HepG2 (cell line): ENCODE data around the gene SDR39U1. TPM values are rescaled to one million over a fixed set of nuclear protein-coding genes. Genes with fewer than 3 reads are reported as not detected.

Source experiments
- ARHGAP35 ChIP-seq: sonication (generic); formaldehyde crosslinking; IDR thresholded peaks from 2 replicates; pipeline ENCODE4 v1.9.0; 2022; ENCODE audit warnings: mild to moderate bottlenecking, inconsistent platforms, moderate library complexity, missing genetic modification reagents, borderline replicate concordance
- CENPBD1 ChIP-seq: sonication (generic); formaldehyde crosslinking; IDR thresholded peaks from 2 replicates; pipeline ENCODE4 v1.8.0; 2022; ENCODE audit warnings: missing genetic modification reagents, low read depth, mild to moderate bottlenecking, borderline replicate concordance
- CHCHD3 ChIP-seq: sonication (generic); formaldehyde crosslinking; IDR thresholded peaks from 2 replicates; pipeline ENCODE4 v1.8.0; 2022; ENCODE audit warnings: mild to moderate bottlenecking, missing genetic modification reagents, moderate library complexity
- ELF4 ChIP-seq: sonication (generic); formaldehyde crosslinking; IDR thresholded peaks from 2 replicates; pipeline ENCODE4 v1.5.0; 2020; ENCODE audit warnings: missing genetic modification reagents, mild to moderate bottlenecking, moderate library complexity, borderline replicate concordance
- FOXO1 ChIP-seq: sonication (generic); formaldehyde crosslinking; IDR thresholded peaks from 2 replicates; pipeline ENCODE4 v1.4.0; 2020; ENCODE audit warnings: missing genetic modification reagents
- GABPA ChIP-seq, 2 experiments: IDR thresholded peaks; 2 replicates each; pipeline ENCODE4 v1.6.1; 2011 to 2016; ENCODE audit warnings: low read depth in 2 of 2, low read length in 1 of 2, missing biosample characterization in 1 of 2, missing genetic modification characterization in 1 of 2
- HHEX ChIP-seq: IDR thresholded peaks from 2 replicates; pipeline ENCODE4 v1.6.1; 2016; ENCODE audit warnings: control low read depth
- KLF15 ChIP-seq: sonication (generic); formaldehyde crosslinking; IDR thresholded peaks from 2 replicates; pipeline ENCODE4 v1.8.1; 2023; ENCODE audit warnings: borderline replicate concordance, mild to moderate bottlenecking, inconsistent platforms, missing genetic modification reagents, mixed read lengths
- MIER3 ChIP-seq: IDR thresholded peaks from 2 replicates; pipeline ENCODE4 v1.6.1; 2016; ENCODE audit warnings: missing compliant biosample characterization, borderline replicate concordance
- NFYC ChIP-seq: IDR thresholded peaks from 2 replicates; pipeline ENCODE4 v1.6.1; 2016; ENCODE audit warnings: missing genetic modification reagents, missing compliant biosample characterization
- ONECUT2 ChIP-seq: sonication (generic); formaldehyde crosslinking; IDR thresholded peaks from 2 replicates; pipeline ENCODE4 v1.4.0; 2020; ENCODE audit warnings: missing genetic modification reagents
- SKI ChIP-seq: fragments of 450-650 bp; IDR thresholded peaks from one replicate; pipeline ENCODE4 v1.6.1; 2018; ENCODE audit warnings: mild to moderate bottlenecking; ENCODE audit not compliant: partially characterized antibody
- ZBTB20 ChIP-seq: sonication (generic); formaldehyde crosslinking; IDR thresholded peaks from 2 replicates; pipeline ENCODE4 v1.8.1; 2023; ENCODE audit warnings: missing genetic modification reagents, low read depth, mild to moderate bottlenecking, borderline replicate concordance
- ZBTB43 ChIP-seq: sonication (generic); formaldehyde crosslinking; conservative IDR thresholded peaks from 2 replicates; pipeline ENCODE4 v1.4.0; 2020; ENCODE audit warnings: missing genetic modification reagents
- ZNF253 ChIP-seq: sonication (generic); formaldehyde crosslinking; IDR thresholded peaks from 2 replicates; pipeline ENCODE4 v1.8.0; 2022; ENCODE audit warnings: mild to moderate bottlenecking, missing genetic modification reagents, borderline replicate concordance
- ZNF34 ChIP-seq: sonication (generic); formaldehyde crosslinking; IDR thresholded peaks from 2 replicates; pipeline ENCODE4 v1.4.0; 2020; ENCODE audit warnings: mild to moderate bottlenecking, missing genetic modification reagents, borderline replicate concordance
- ZNF704 ChIP-seq: sonication (generic); formaldehyde crosslinking; IDR thresholded peaks from 2 replicates; pipeline ENCODE4 v1.8.1; 2023; ENCODE audit warnings: mild to moderate bottlenecking, inconsistent platforms, moderate library complexity, missing genetic modification reagents, borderline replicate concordance
- ZNF761 ChIP-seq: sonication (generic); formaldehyde crosslinking; conservative IDR thresholded peaks from 2 replicates; pipeline ENCODE4 v1.4.0; 2020; ENCODE audit warnings: mild to moderate bottlenecking, missing genetic modification reagents
- polyA plus RNA-seq, 8 experiments: library from polyadenylated mRNA; depleted of rRNA in 3 of 8; stranded (reverse) in 7 of 8; unstranded in 1 of 8; fragments of >200 nt; fragmentation: Illumina TruSeq in 4 of 8; extraction: Trizol in 4 of 8; gene quantifications; 2 replicates each; pipeline versions ENCODE4 v1.2.1 to v1.2.3, GENCODE V29; 2011 to 2016; ENCODE audit warnings: low read depth in 4 of 8, missing spikeins in 1 of 8, mixed read lengths in 1 of 8; ENCODE audit not compliant: insufficient read depth in 1 of 8
- total RNA-seq, 5 experiments: library from RNA; depleted of rRNA; stranded (reverse); fragments of >200 nt; fragmentation: Illumina TruSeq; extraction: Trizol; gene quantifications; 2 replicates each; pipeline ENCODE4 v1.2.3, GENCODE V29; 2016; ENCODE audit warnings: low read depth in 1 of 5
- TF ChIP-seq, protein P1 (sequence below): sonication (generic); formaldehyde crosslinking; IDR thresholded peaks from 2 replicates; pipeline ENCODE4 v1.4.0; 2020; ENCODE audit warnings: mild to moderate bottlenecking, missing genetic modification reagents, borderline replicate concordance

The SDR39U1 gene
- total and polyA plus RNA-seq, 2 of the 13 experiments (the other 11 are each of a cell fraction or from before 2014, with no cell fraction given) = 34.4 to 129 TPM

GRCh38 chr14:24429395-24430142 lies 13.0 kb downstream of the SDR39U1 start, which contains the start of the genes CBLN3 and KHNYN (continued):
- TF ChIP-seq, protein P1, sequence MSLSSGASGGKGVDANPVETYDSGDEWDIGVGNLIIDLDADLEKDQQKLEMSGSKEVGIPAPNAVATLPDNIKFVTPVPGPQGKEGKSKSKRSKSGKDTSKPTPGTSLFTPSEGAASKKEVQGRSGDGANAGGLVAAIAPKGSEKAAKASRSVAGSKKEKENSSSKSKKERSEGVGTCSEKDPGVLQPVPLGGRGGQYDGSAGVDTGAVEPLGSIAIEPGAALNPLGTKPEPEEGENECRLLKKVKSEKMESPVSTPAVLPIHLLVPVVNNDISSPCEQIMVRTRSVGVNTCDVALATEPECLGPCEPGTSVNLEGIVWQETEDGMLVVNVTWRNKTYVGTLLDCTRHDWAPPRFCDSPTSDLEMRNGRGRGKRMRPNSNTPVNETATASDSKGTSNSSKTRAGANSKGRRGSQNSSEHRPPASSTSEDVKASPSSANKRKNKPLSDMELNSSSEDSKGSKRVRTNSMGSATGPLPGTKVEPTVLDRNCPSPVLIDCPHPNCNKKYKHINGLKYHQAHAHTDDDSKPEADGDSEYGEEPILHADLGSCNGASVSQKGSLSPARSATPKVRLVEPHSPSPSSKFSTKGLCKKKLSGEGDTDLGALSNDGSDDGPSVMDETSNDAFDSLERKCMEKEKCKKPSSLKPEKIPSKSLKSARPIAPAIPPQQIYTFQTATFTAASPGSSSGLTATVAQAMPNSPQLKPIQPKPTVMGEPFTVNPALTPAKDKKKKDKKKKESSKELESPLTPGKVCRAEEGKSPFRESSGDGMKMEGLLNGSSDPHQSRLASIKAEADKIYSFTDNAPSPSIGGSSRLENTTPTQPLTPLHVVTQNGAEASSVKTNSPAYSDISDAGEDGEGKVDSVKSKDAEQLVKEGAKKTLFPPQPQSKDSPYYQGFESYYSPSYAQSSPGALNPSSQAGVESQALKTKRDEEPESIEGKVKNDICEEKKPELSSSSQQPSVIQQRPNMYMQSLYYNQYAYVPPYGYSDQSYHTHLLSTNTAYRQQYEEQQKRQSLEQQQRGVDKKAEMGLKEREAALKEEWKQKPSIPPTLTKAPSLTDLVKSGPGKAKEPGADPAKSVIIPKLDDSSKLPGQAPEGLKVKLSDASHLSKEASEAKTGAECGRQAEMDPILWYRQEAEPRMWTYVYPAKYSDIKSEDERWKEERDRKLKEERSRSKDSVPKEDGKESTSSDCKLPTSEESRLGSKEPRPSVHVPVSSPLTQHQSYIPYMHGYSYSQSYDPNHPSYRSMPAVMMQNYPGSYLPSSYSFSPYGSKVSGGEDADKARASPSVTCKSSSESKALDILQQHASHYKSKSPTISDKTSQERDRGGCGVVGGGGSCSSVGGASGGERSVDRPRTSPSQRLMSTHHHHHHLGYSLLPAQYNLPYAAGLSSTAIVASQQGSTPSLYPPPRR (CRISPR knock-in tag) = peak; percentile 39; the same call in 1 of the 2 replicates
- TF ChIP-seq FOXO1 (peak; percentile 62), ARHGAP35 (CRISPR knock-in tag) (peak; percentile 99), ZNF761 (CRISPR knock-in tag) (no peak; the same call in 1 of the 2 replicates), CHCHD3 (CRISPR knock-in tag) (peak; percentile 94), NFYC (CRISPR knock-in tag) (peak; percentile 61; the same call in 1 of the 2 replicates), ZBTB20 (CRISPR knock-in tag) (peak; percentile 75; the same call in 1 of the 2 replicates), KLF15 (CRISPR knock-in tag) (no peak), SKI (peak; percentile 79), ZBTB43 (CRISPR knock-in tag) (peak; percentile 62), ZNF253 (CRISPR knock-in tag) (no peak), HHEX (CRISPR knock-in tag) (no peak), CENPBD1 (CRISPR knock-in tag) (no peak), ELF4 (0 out of 2 replicates have a peak, but pooled peaks have one; percentile 20), ONECUT2 (CRISPR knock-in tag) (no peak), ZNF704 (no peak), ZNF34 (CRISPR knock-in tag) (no peak; the same call in 1 of the 2 replicates), MIER3 (CRISPR knock-in tag) (peak; percentile 83; the same call in 1 of the 2 replicates), GABPA (IDR thresholded peaks at IDR 0.05; ENCODE audit: low read depth, low read length) (no peak), GABPA (CRISPR knock-in tag; IDR thresholded peaks at IDR 0.05; ENCODE audit: low read depth) (no peak)
